Keratinocyte (primary cell): ENCODE results near the gene OR7A10. TPM values are rescaled to one million over a fixed set of nuclear protein-coding genes. Genes with fewer than 3 reads are reported as not detected.

ENCODE experiments used
- DNase-seq: peaks from one replicate; pipeline ENCODE4 v3.0.0-alpha.2; 2011; ENCODE audit warnings: low read depth, missing footprints, low spot score
- FAIRE-seq: peaks from 2 replicates; lab custom pipeline; 2011; peaks lifted over from hg19 to GRCh38; lab: Jason Lieb, UNC
- H2AFZ ChIP-seq: 2 replicates; pipeline ENCODE4 v1.6.0; 2012; ENCODE audit warnings: low read length, control low read depth, inconsistent platforms; ENCODE audit not compliant: control insufficient read depth
- H3K27ac ChIP-seq: 2 replicates; pipeline ENCODE4 v1.5.1; 2011; ENCODE audit warnings: low read length; ENCODE audit not compliant: control insufficient read depth, insufficient read depth
- H3K27me3 ChIP-seq: 3 replicates; pipeline ENCODE4 v1.6.0; 2011; ENCODE audit warnings: low read length; ENCODE audit not compliant: control insufficient read depth, insufficient read depth; ENCODE audit errors: extremely low read depth
- H3K36me3 ChIP-seq, 2 experiments: 2 replicates in 1 of 2; 3 replicates in 1 of 2; pipeline ENCODE4 v1.5.1; 2011; ENCODE audit warnings: low read length in 2 of 2, mild to moderate bottlenecking in 1 of 2; ENCODE audit not compliant: control insufficient read depth in 2 of 2, insufficient read depth in 2 of 2; ENCODE audit errors: extremely low read depth in 1 of 2
- H3K4me1 ChIP-seq: 3 replicates; pipeline ENCODE4 v1.5.1; 2011; ENCODE audit warnings: low read length; ENCODE audit not compliant: control insufficient read depth, insufficient read depth; ENCODE audit errors: extremely low read depth
- H3K4me2 ChIP-seq: 3 replicates; pipeline ENCODE4 v1.6.0; 2011; ENCODE audit warnings: low read depth, low read length; ENCODE audit not compliant: control insufficient read depth, insufficient read depth; ENCODE audit errors: extremely low read depth
- H3K4me3 ChIP-seq, 3 experiments: fragments of 200-600 bp in 1 of 3; sonication (generic) in 1 of 3; 2 replicates in 2 of 3; 3 replicates in 1 of 3; pipeline ENCODE4 v1.5.1; 2011 to 2016; ENCODE audit warnings: low read length in 3 of 3, mild to moderate bottlenecking in 3 of 3, control low read depth in 2 of 3, inconsistent platforms in 1 of 3, low read depth in 1 of 3, mixed read lengths in 1 of 3, mixed run types in 1 of 3, moderate library complexity in 1 of 3; ENCODE audit not compliant: control insufficient read depth in 2 of 3, insufficient read depth in 2 of 3; ENCODE audit errors: extremely low read depth in 1 of 3
- H3K79me2 ChIP-seq: 2 replicates; pipeline ENCODE4 v1.6.0; 2012; ENCODE audit warnings: low read length; ENCODE audit not compliant: control insufficient read depth, insufficient read depth
- H3K9ac ChIP-seq: 3 replicates; pipeline ENCODE4 v1.6.0; 2011; ENCODE audit warnings: low read length; ENCODE audit not compliant: control insufficient read depth, insufficient read depth; ENCODE audit errors: extremely low read depth
- H3K9me1 ChIP-seq: 3 replicates; pipeline ENCODE4 v1.6.0; 2011; ENCODE audit warnings: low read length; ENCODE audit not compliant: control insufficient read depth, insufficient read depth; ENCODE audit errors: extremely low read depth
- H3K9me3 ChIP-seq: 2 replicates; pipeline ENCODE4 v1.5.1; 2012; ENCODE audit warnings: low read depth, low read length; ENCODE audit not compliant: control insufficient read depth
- H4K20me1 ChIP-seq: 3 replicates; pipeline ENCODE4 v1.6.0; 2011; ENCODE audit warnings: low read length; ENCODE audit not compliant: control insufficient read depth, insufficient read depth; ENCODE audit errors: extremely low read depth
- EZH2 ChIP-seq: IDR thresholded peaks from one replicate; pipeline ENCODE4 v1.6.1; 2012; ENCODE audit warnings: inconsistent platforms, mild to moderate bottlenecking, low read length, moderate library complexity
- dilution Hi-C: fragments of 300-500 bp; cut with MboI; formaldehyde crosslinking; loops from one replicate; pipeline ENCODE4 v1.7.0; 2020; ENCODE audit warnings: low sequenced_read_pairs; ENCODE audit not compliant: extremely low pct_ligation_motif_present
- polyA plus RNA-seq, 5 experiments: library from polyadenylated mRNA; depleted of rRNA in 3 of 5; stranded (reverse) in 3 of 5; stranded (forward) in 1 of 5; unstranded in 1 of 5; fragments of >200 nt; gene quantifications; 1 replicate in 1 of 5; 2 replicates in 3 of 5; 3 replicates in 1 of 5; pipeline versions ENCODE4 v1.2.1 to v1.2.3, GENCODE V29; 2011 to 2012; ENCODE audit warnings: missing spikeins in 2 of 5, low read depth in 1 of 5, low replicate concordance in 1 of 5
- TF ChIP-seq, protein P1 (sequence below), 3 experiments: IDR thresholded peaks in 1 of 3; conservative IDR thresholded peaks in 1 of 3; optimal IDR thresholded peaks in 1 of 3; 2 replicates in 2 of 3; 3 replicates in 1 of 3; pipeline versions ENCODE3 to v1.5.1; 2011; ENCODE audit warnings: low read length in 3 of 3, mild to moderate bottlenecking in 3 of 3, moderate library complexity in 2 of 3, control low read depth in 1 of 3, inconsistent platforms in 1 of 3; ENCODE audit not compliant: insufficient read depth in 2 of 3; ENCODE audit errors: extremely low read depth in 1 of 3

The OR7A10 gene
- polyA plus RNA-seq, 1 donor (not counting 4 experiments of a cell fraction or from before 2014, with no cell fraction given): not detected

DNA sequence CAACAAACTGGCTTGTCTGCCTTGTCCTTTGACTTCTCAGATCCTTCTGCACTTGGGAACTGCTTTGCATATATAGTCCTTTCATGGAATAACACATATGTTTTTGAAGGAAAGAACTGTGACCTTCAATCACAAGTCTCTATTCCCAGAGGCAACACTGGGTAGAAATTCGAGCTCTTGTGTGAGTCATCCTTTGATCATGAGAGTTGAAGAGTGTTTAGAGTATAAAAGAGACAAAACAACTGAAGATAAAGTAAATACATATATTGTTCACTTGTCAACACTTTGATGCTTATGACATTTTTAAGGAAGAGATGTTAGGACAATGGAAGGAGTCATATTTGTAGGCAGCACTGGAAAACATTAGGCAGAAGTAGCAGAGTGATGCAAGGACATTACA, 8.5 kb downstream of the OR7A10 start:
- H3K79me2 ChIP-seq: no peaks in the 10 kb centered on the region
- no peak overlapping the region for H2AFZ ChIP-seq
- FAIRE-seq (no peak), DNase-seq (no peak)
- no peaks in the 10 kb centered on the region for H4K20me1 ChIP-seq
- no peaks in the 10 kb centered on the region for H3K36me3 ChIP-seq
- H3K9ac ChIP-seq: no peak overlapping the region
- H3K4me3 ChIP-seq: no peak overlapping the region
- H3K27ac ChIP-seq: no peak overlapping the region
- dilution Hi-C loops: no loop called here
- H3K4me1 ChIP-seq: no peaks in the 10 kb centered on the region
- H3K27me3 ChIP-seq: no peaks in the 10 kb centered on the region
- H3K9me1 ChIP-seq: no peaks in the 10 kb centered on the region
- H3K4me2 ChIP-seq: no peak overlapping the region
- no peak for TF ChIP-seq EZH2
- TF ChIP-seq, protein P1, sequence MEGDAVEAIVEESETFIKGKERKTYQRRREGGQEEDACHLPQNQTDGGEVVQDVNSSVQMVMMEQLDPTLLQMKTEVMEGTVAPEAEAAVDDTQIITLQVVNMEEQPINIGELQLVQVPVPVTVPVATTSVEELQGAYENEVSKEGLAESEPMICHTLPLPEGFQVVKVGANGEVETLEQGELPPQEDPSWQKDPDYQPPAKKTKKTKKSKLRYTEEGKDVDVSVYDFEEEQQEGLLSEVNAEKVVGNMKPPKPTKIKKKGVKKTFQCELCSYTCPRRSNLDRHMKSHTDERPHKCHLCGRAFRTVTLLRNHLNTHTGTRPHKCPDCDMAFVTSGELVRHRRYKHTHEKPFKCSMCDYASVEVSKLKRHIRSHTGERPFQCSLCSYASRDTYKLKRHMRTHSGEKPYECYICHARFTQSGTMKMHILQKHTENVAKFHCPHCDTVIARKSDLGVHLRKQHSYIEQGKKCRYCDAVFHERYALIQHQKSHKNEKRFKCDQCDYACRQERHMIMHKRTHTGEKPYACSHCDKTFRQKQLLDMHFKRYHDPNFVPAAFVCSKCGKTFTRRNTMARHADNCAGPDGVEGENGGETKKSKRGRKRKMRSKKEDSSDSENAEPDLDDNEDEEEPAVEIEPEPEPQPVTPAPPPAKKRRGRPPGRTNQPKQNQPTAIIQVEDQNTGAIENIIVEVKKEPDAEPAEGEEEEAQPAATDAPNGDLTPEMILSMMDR (optimal IDR thresholded peaks at IDR 0.05 in 1 of 3, IDR thresholded peaks at IDR 0.05 in 1 of 3, conservative IDR thresholded peaks at IDR 0.05 in 1 of 3; ENCODE audit: extremely low read depth in 1 of 3, insufficient read depth in 2 of 3, low read length in 3 of 3): no peak
- no peaks in the 10 kb centered on the region for H3K9me3 ChIP-seq

DNA sequence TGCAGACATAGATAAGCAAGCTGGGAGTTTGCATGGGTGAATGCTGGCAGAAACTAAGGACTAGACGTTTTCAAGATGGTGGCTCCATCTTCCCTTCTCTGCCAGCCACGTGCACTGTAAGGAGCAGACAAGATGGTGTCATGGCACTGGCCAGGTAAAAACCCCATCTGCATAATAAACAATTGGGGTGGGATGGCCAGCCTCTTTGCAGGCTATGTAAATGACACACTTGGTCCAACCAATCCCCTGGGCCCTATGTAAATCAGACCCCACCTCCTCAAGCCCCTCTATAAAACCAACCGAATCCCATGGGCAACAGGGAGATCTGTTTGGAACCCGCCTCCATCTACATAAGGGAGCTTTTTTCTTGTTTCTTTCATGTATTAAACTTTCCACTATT, 11.3 kb downstream of the OR7A10 start:
- H4K20me1 ChIP-seq: no peaks in the 10 kb centered on the region
- H3K9me3 ChIP-seq: no peaks in the 10 kb centered on the region
- dilution Hi-C loops: no loop called here

More for the DNA sequence above, 11.3 kb downstream of the OR7A10 start:
- Histone ChIP-seq H3K79me2 (no peaks in the 10 kb centered on the region), H3K4me2 (no peak overlapping the region), H2AFZ (no peak overlapping the region), H3K9me1 (no peaks in the 10 kb centered on the region), H3K27me3 (no peaks in the 10 kb centered on the region), H3K4me1 (no peaks in the 10 kb centered on the region), H3K9ac (no peak overlapping the region), H3K27ac (no peak overlapping the region), H3K4me3 (no peak overlapping the region), H3K36me3 (no peaks in the 10 kb centered on the region)
- DNase-seq: no peak
- no peak for FAIRE-seq
- TF ChIP-seq, protein P1 (optimal IDR thresholded peaks at IDR 0.05 in 1 of 3, IDR thresholded peaks at IDR 0.05 in 1 of 3, conservative IDR thresholded peaks at IDR 0.05 in 1 of 3; ENCODE audit: extremely low read depth in 1 of 3, insufficient read depth in 2 of 3, low read length in 3 of 3): no peak
- no peak for TF ChIP-seq EZH2
